Esophagus muscularis mucosa (tissue), 4 donors: ENCODE measurements around the gene C19orf44. TPM values are rescaled to one million over a fixed set of nuclear protein-coding genes. Genes with fewer than 3 reads are reported as not detected.

ENCODE experiments used
- DNase-seq: peaks from one replicate; pipeline ENCODE4 v3.0.0-alpha.2; 2017; ENCODE audit errors: extremely low spot score
- H3K27ac ChIP-seq, 4 donors: fragments of 200-600 bp; sonication (generic); replicated peaks in 1 of 4; 1 replicate in 3 of 4; 2 replicates in 1 of 4; pipeline ENCODE4 v1.5.1; 2016 to 2019; ENCODE audit warnings: mild to moderate bottlenecking in 1 of 4
- H3K27me3 ChIP-seq, 4 donors: fragments of 200-600 bp; sonication (generic); one replicate each; pipeline versions ENCODE4 v1.5.1 to v1.6.0; 2016 to 2019
- H3K36me3 ChIP-seq, 4 donors: fragments of 200-600 bp; sonication (generic); one replicate each; pipeline ENCODE4 v1.5.1; 2016 to 2019
- H3K4me1 ChIP-seq, 4 donors: fragments of 200-600 bp; sonication (generic); one replicate each; pipeline ENCODE4 v1.5.1; 2016 to 2019
- H3K4me3 ChIP-seq, 4 donors: fragments of 200-600 bp; sonication (generic); 1 replicate in 2 of 4; 2 replicates in 2 of 4; pipeline ENCODE4 v1.5.1; 2016 to 2019; ENCODE audit warnings: mild to moderate bottlenecking in 4 of 4, moderate library complexity in 1 of 4
- H3K9me3 ChIP-seq, 4 donors: fragments of 200-600 bp; sonication (generic); 1 replicate in 3 of 4; 2 replicates in 1 of 4; pipeline ENCODE4 v1.5.1; 2016 to 2019
- EP300 ChIP-seq: sonication (generic); formaldehyde crosslinking; IDR thresholded peaks from one replicate; pipeline ENCODE4 v1.6.1; 2017; ENCODE audit warnings: antibody characterized with exemption
- POLR2A ChIP-seq: fragments of 450-650 bp; IDR thresholded peaks from one replicate; pipeline ENCODE4 v1.6.1; 2017; ENCODE audit warnings: antibody characterized with exemption, moderate library complexity, mild to moderate bottlenecking, low read depth
- POLR2AphosphoS5 ChIP-seq, 2 donors: sonication (generic); formaldehyde crosslinking; IDR thresholded peaks; one replicate each; pipeline ENCODE4 v1.6.1; 2017; ENCODE audit warnings: antibody characterized with exemption in 2 of 2
- WGBS: methylation state at CpG from one replicate; pipeline ENCODE4 v1.1.5; 2018; 5-methylcytosine and 5-hydroxymethylcytosine counted together
- intact Hi-C: fragments of 100-400 bp; cut with DNase I; formaldehyde crosslinking; loops from one replicate; pipeline ENCODE4 v1.15.1; 2023
- total RNA-seq, 4 donors: library from RNA; depleted of rRNA; stranded (reverse); fragments of >200 nt; gene quantifications; one replicate each; pipeline versions ENCODE4 v1.1.0 to v1.2.1, GENCODE V29; 2016
- TF ChIP-seq, protein P1 (sequence below), 3 experiments: fragments of 200-600 bp in 2 of 3; fragments of 450-650 bp in 1 of 3; sonication (generic) in 2 of 3; IDR thresholded peaks; one replicate each; pipeline ENCODE4 v1.5.1; 2017 to 2019; ENCODE audit warnings: antibody characterized with exemption in 3 of 3, mild to moderate bottlenecking in 2 of 3, moderate library complexity in 1 of 3

C19orf44 gene
- total RNA-seq, 4 donors from 2014 or later: 7.0 to 10.4 (median 8.5) TPM

DNA sequence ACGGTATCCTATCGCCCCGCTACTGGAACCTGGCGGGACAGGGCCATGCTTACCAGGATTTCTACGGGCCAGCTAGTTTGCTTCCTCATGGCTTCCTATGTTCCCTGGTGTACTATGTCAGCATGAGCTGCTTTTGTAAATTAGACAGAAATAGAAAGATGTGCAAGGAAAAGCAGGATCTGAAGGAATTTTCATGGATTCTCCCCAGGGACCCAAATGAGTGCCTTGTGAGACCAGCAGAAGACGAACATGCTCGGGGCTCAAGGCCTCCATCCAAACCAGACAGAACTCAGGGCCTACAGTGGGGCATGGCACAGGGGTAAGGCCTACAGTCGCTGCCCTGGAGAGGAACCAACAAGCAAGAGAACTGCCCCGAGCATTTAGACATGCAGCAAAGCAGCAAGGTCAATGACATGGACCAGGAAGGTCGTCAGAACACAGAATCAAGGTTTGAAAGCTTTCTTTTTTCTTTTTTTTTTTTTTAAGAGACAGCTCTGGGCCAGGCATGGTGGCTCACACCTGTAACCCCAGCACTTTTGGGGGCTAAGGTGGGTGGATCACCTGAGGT lies 41.8 kb upstream of the C19orf44 start:
- peak overlapping the region in 2 of 4 donors; percentile 2 to 51 for H3K27ac ChIP-seq
- H3K9me3 ChIP-seq: no peaks in the 10 kb centered on the region
- 80% methylated on average over 10 of the region's 10 CpGs for WGBS
- no peak overlapping the region for H3K4me3 ChIP-seq
- H3K4me1 ChIP-seq: peaks cover 56 to 65% (median 61%) of the 10 kb centered on the region in 4 donors
- no peak for DNase-seq
- intact Hi-C loops: no loop called here
- no peaks in the 10 kb centered on the region for H3K36me3 ChIP-seq
- no peaks in the 10 kb centered on the region for H3K27me3 ChIP-seq
- no peak for TF ChIP-seq POLR2AphosphoS5 (IDR thresholded peaks at IDR 0.05)
- TF ChIP-seq POLR2A: no peak
- TF ChIP-seq, protein P1, sequence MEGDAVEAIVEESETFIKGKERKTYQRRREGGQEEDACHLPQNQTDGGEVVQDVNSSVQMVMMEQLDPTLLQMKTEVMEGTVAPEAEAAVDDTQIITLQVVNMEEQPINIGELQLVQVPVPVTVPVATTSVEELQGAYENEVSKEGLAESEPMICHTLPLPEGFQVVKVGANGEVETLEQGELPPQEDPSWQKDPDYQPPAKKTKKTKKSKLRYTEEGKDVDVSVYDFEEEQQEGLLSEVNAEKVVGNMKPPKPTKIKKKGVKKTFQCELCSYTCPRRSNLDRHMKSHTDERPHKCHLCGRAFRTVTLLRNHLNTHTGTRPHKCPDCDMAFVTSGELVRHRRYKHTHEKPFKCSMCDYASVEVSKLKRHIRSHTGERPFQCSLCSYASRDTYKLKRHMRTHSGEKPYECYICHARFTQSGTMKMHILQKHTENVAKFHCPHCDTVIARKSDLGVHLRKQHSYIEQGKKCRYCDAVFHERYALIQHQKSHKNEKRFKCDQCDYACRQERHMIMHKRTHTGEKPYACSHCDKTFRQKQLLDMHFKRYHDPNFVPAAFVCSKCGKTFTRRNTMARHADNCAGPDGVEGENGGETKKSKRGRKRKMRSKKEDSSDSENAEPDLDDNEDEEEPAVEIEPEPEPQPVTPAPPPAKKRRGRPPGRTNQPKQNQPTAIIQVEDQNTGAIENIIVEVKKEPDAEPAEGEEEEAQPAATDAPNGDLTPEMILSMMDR (IDR thresholded peaks at IDR 0.05): no peak
- TF ChIP-seq EP300: no peak

GRCh38 chr19:16455489-16455888 lies 40.7 kb upstream of the C19orf44 start:
- H3K36me3 ChIP-seq: no peaks in the 10 kb centered on the region
- 97% methylated on average over 5 of the region's 5 CpGs for WGBS

DNA sequence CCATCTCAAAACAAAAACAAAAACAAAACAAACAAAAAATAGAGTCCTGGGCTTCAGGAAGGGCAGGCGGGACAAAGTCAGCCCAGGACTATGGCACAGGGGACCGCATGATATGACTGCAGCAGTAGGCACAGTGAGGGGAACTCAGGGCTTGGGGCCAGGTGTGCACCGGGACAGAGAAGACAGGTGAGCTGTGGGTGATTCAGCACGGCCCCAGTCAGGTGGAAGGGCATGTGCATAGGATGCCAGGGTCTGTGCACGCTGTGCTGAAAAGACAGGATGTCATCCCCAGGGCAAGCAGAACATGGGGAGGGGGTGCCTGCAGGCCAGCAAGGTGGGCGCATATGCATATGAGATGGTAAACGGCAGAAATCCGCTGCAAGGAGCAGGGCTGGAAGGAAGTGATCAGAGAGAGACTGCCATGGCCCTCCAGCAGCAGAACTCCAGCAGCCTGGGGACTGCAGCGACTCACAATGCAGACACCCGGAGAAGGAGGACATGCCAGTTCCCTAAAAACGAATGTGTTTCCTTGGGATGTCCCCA lies 39.5 kb upstream of the C19orf44 start:
- Histone ChIP-seq H3K27me3 (no peaks in the 10 kb centered on the region), H3K27ac (peak overlapping the region in 3 of 4 donors; percentile 44 to 58 (median 53)), H3K4me1 (peaks cover 67 to 79% (median 72%) of the 10 kb centered on the region in 4 donors), H3K4me3 (peak overlapping the region; percentile 13 to 33 (median 20)), H3K9me3 (no peaks in the 10 kb centered on the region), H3K36me3 (no peaks in the 10 kb centered on the region)
- TF ChIP-seq EP300: no peak
- TF ChIP-seq, protein P1 (IDR thresholded peaks at IDR 0.05): no peak
- TF ChIP-seq POLR2AphosphoS5 (IDR thresholded peaks at IDR 0.05): no peak
- TF ChIP-seq POLR2A: no peak
- no peak for DNase-seq
- 70% methylated on average over 8 of the region's 11 CpGs for WGBS
- intact Hi-C loops: no loop called here

More at GRCh38 chr19:16455489-16455888, 40.7 kb upstream of the C19orf44 start:
- peaks cover 61 to 72% (median 66%) of the 10 kb centered on the region in 4 donors for H3K4me1 ChIP-seq
- no peak for DNase-seq
- no peak overlapping the region for H3K4me3 ChIP-seq
- H3K9me3 ChIP-seq: no peaks in the 10 kb centered on the region
- TF ChIP-seq POLR2A (no peak), EP300 (no peak), POLR2AphosphoS5 (IDR thresholded peaks at IDR 0.05) (no peak)
- TF ChIP-seq, protein P1 (IDR thresholded peaks at IDR 0.05): no peak
- no peak overlapping the region for H3K27ac ChIP-seq
- intact Hi-C loops: no loop called here
- no peaks in the 10 kb centered on the region for H3K27me3 ChIP-seq

DNA sequence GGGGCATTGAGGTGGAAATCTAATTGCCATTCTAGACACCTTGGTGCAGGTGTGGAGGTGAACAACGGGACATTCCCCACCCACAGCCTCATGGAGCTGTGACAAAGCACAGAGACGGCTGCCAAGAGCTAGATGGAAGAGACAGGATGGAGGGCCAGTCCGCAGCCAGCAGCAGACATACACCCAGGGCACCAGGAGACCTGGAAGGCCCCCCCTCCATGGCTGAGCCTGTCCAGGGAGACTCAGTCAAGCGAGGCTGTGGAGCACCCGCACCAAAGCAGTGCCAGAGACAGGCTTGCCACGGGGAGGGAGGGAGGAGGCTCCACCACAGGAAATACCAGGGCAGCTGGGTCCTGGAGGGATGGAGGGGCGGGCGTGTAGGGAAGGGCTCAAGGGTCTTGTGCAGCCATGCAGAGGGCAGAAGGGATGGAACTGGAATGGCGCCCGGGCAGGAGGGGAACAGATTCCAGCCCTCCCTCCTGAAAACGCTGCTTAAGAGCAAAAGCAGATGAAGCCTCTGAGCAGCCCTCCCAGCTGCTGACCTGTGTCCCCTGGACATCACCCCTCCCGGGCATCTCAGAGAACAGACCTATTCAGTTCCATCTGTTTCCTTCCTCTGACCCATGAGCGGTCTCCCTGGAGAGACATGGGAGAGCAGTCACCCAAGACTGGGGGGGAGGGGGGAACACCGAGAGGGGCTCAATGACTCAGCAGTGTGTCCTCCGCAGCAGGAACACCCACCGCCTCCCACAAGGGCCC lies 38.8 kb upstream of the C19orf44 start:
- no peaks in the 10 kb centered on the region for H3K9me3 ChIP-seq
- WGBS: 11% methylated on average over 9 of the region's 16 CpGs
- peak overlapping the region; percentile 13 to 33 (median 20) for H3K4me3 ChIP-seq
- intact Hi-C loops: no loop called here
- H3K4me1 ChIP-seq: peaks cover 73 to 77% (median 76%) of the 10 kb centered on the region in 4 donors
- no peak for DNase-seq
- peaks cover 0 to 4% (median 0%) of the 10 kb centered on the region in 4 donors for H3K36me3 ChIP-seq
- H3K27ac ChIP-seq: peak overlapping the region; percentile 44 to 58 (median 52)
- TF ChIP-seq, protein P1 (IDR thresholded peaks at IDR 0.05): no peak
- TF ChIP-seq POLR2A: no peak
- no peak for TF ChIP-seq POLR2AphosphoS5 (IDR thresholded peaks at IDR 0.05)
- no peak for TF ChIP-seq EP300
- no peaks in the 10 kb centered on the region for H3K27me3 ChIP-seq
